ENCODE results near the gene REV1. TPM values are rescaled to one million over a fixed set of nuclear protein-coding genes. Genes with fewer than 3 reads are reported as not detected.

The REV1 gene
- total RNA-seq, 3 donors from 2014 or later, result 40.2 to 53.4 (median 50.7) TPM

DNA sequence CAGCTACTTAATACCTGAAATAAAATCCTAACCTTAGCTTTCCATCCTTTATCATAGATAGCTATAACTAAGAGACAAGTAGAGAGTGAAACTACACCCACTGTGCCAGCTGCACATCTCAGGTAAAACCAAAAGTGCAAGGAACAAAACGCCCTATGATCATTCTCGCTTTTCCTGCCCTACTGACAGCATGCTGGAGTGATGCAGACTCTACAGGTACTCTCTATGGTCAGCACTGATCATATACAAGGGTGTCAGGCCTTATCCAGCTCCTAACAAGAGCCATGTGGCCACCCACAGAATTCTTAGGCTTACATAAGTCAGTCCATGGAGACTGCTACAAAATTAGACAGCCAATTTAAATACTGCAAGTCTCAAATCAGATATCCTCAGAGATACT, 45.6 kb downstream of the REV1 start:
- no peak overlapping the region for H3K4me3 ChIP-seq

GRCh38 chr2:99442837-99443236, 47.0 kb downstream of the REV1 start:
- H3K4me1 ChIP-seq (ENCODE audit: low read depth), result no peaks in the 10 kb centered on the region
- no peaks in the 10 kb centered on the region for H3K9me3 ChIP-seq
- no peak for DNase-seq
- no peak overlapping the region for H3K4me3 ChIP-seq
- ATAC-seq, result no peak
- intact Hi-C loops (cut with DNase I, micrococcal nuclease), result no loop called here
- peaks cover 4% of the 10 kb centered on the region for H3K36me3 ChIP-seq (ENCODE audit: low read depth)
- TF ChIP-seq, protein P1, sequence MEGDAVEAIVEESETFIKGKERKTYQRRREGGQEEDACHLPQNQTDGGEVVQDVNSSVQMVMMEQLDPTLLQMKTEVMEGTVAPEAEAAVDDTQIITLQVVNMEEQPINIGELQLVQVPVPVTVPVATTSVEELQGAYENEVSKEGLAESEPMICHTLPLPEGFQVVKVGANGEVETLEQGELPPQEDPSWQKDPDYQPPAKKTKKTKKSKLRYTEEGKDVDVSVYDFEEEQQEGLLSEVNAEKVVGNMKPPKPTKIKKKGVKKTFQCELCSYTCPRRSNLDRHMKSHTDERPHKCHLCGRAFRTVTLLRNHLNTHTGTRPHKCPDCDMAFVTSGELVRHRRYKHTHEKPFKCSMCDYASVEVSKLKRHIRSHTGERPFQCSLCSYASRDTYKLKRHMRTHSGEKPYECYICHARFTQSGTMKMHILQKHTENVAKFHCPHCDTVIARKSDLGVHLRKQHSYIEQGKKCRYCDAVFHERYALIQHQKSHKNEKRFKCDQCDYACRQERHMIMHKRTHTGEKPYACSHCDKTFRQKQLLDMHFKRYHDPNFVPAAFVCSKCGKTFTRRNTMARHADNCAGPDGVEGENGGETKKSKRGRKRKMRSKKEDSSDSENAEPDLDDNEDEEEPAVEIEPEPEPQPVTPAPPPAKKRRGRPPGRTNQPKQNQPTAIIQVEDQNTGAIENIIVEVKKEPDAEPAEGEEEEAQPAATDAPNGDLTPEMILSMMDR (IDR thresholded peaks at IDR 0.05), result no peak

More for the DNA sequence above, 45.6 kb downstream of the REV1 start:
- TF ChIP-seq, protein P1 (IDR thresholded peaks at IDR 0.05), result no peak
- Histone ChIP-seq H3K9me3 (no peaks in the 10 kb centered on the region), H3K4me1 (ENCODE audit: low read depth) (no peaks in the 10 kb centered on the region), H3K36me3 (ENCODE audit: low read depth) (no peaks in the 10 kb centered on the region)
- ATAC-seq (peak; percentile 44), DNase-seq (no peak)
- intact Hi-C loops (cut with DNase I, micrococcal nuclease), result no loop called here

GRCh38 chr2:99439971-99440505, 49.8 kb downstream of the REV1 start:
- intact Hi-C loops (cut with DNase I, micrococcal nuclease), result no loop called here
- no peaks in the 10 kb centered on the region for H3K9me3 ChIP-seq
- TF ChIP-seq, protein P1 (IDR thresholded peaks at IDR 0.05), result no peak

GRCh38 chr2:99436874-99437273, 52.9 kb downstream of the REV1 start:
- intact Hi-C loops (cut with DNase I, micrococcal nuclease), result no loop called here
- Histone ChIP-seq H3K4me3 (no peak overlapping the region), H3K9me3 (no peaks in the 10 kb centered on the region), H3K4me1 (ENCODE audit: low read depth) (no peaks in the 10 kb centered on the region), H3K36me3 (ENCODE audit: low read depth) (peaks cover 4% of the 10 kb centered on the region)
- TF ChIP-seq, protein P1 (IDR thresholded peaks at IDR 0.05), result no peak
- no peak for ATAC-seq
- no peak for DNase-seq

More at GRCh38 chr2:99439971-99440505, 49.8 kb downstream of the REV1 start:
- H3K4me1 ChIP-seq (ENCODE audit: low read depth), result no peaks in the 10 kb centered on the region
- no peak overlapping the region for H3K4me3 ChIP-seq
- peaks cover 4% of the 10 kb centered on the region for H3K36me3 ChIP-seq (ENCODE audit: low read depth)
- DNase-seq (no peak), ATAC-seq (no peak)

GRCh38 chr2:99433340-99433739, 56.5 kb downstream of the REV1 start:
- Histone ChIP-seq H3K4me3 (no peak overlapping the region), H3K4me1 (ENCODE audit: low read depth) (no peaks in the 10 kb centered on the region), H3K9me3 (no peaks in the 10 kb centered on the region), H3K36me3 (ENCODE audit: low read depth) (peaks cover 2% of the 10 kb centered on the region)
- DNase-seq (no peak), ATAC-seq (peak; percentile 45)
- TF ChIP-seq, protein P1 (IDR thresholded peaks at IDR 0.05), result no peak
- intact Hi-C loops (cut with DNase I, micrococcal nuclease), result no loop called here

All from mucosa of descending colon (tissue), 3 donors.